Left ventricle myocardium superior (tissue), 1 donor: ENCODE data around the gene USP24. TPM values are rescaled to one million over a fixed set of nuclear protein-coding genes. Genes with fewer than 3 reads are reported as not detected.

Source experiments
- ATAC-seq: fragments of 200-7000 bp; cut with Tn5 transposase; one replicate; pipeline ENCODE4 v1.9.1; 2020; ENCODE audit warnings: mild to moderate bottlenecking, moderate library complexity
- DNase-seq: peaks from one replicate; pipeline ENCODE4 v3.0.0-alpha.2; 2020
- intact Hi-C: fragments of 100-400 bp; cut with micrococcal nuclease; formaldehyde crosslinking; loops from one replicate; pipeline ENCODE4 v1.11.0; 2022
- total RNA-seq: library from RNA; stranded (reverse); fragmentation: NEBNext Ultra II Directional; extraction: Animal tissue kit (Norgen Biotek cat#: 25700); gene quantifications from one replicate; pipeline ENCODE4 v1.2.1, GENCODE V29; 2021
- donor health status: DM: no; HTN: yes; CAD: no; lungs with severe emphysema.

USP24 gene
- total RNA-seq, 1 donor from 2014 or later, result 33.1 TPM

DNA sequence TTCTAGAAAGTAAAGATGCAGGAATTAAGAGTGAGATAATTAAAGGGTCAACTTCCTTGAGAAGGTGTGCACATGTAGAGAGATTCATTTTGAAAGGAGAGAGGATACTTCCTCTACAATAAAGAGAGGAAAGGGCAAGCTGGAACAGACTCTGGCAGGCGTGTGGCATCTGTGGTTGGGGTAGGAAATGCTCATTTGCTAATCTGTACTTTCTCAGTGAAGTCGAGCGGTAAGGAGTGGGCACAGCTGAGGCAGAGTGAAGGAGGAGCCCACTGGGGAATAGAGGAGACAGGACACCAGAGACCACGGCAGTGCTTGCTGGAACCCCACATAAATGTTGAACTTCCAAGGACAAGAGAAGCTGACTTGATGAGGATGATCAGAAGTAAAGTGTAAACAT lies 126.8 kb downstream of the USP24 start:
- DNase-seq, result no peak
- no peak for ATAC-seq
- intact Hi-C loops, result no loop called here

DNA sequence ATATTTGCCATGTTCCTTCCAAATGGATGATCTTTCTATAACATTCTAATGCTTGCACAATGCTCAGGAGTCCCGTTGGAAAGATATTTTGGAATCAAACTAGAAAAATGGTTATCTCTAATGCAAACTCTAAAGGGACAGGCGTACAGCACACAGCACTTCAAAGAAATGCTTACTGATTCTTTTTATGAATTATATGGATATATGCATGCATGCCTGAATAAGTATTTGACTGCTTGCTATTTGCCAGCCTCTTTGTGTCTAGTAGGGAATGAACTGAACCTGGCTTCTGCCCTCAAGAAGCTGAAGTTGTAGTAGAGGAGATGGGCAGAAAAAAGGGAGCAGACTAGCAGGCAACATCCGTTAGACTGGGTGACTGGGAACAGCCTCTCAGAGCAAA lies 127.7 kb downstream of the USP24 start:
- DNase-seq, result no peak
- no peak for ATAC-seq
- intact Hi-C loops, result no loop called here

DNA sequence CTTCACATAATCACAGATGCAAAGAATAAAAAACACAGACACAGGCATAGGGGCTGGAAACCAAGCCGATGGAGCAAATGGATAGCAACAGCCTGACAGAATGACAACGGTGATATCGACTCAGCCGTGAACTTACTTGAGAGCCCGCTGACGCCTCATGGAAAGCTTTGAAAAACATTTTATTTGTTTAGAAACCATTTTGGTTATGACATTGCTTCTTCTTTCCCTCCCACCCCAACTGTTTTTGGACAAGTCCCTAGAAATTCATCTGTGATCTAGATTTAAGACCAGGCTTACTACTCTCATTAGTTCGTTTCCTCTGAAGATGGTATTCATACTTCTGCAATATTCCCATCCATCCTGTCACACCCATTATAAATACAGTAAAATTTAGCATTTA lies 130.9 kb downstream of the USP24 start:
- intact Hi-C loops, result no loop called here
- ATAC-seq (no peak), DNase-seq (no peak)

DNA sequence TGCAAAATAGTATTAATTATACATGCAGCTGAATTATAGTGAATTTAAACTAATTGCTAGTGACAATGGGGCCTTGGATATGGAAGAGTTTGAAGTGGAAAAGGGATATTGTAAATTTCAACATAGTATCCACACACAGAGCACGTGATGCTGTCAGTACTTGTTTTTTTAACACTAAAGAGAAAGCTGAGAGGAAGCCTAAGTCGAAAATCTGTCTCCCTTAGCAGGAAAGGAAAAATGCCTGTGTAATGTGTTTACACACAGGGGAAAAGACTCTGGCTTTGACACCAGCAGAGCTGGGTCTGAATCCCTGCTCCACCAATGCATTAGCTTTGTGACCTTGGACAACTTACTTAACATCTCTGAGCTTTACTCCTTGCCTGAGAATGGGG lies 133.3 kb downstream of the USP24 start:
- intact Hi-C loops, result no loop called here
- no peak for DNase-seq
- peak; percentile 12 for ATAC-seq

DNA sequence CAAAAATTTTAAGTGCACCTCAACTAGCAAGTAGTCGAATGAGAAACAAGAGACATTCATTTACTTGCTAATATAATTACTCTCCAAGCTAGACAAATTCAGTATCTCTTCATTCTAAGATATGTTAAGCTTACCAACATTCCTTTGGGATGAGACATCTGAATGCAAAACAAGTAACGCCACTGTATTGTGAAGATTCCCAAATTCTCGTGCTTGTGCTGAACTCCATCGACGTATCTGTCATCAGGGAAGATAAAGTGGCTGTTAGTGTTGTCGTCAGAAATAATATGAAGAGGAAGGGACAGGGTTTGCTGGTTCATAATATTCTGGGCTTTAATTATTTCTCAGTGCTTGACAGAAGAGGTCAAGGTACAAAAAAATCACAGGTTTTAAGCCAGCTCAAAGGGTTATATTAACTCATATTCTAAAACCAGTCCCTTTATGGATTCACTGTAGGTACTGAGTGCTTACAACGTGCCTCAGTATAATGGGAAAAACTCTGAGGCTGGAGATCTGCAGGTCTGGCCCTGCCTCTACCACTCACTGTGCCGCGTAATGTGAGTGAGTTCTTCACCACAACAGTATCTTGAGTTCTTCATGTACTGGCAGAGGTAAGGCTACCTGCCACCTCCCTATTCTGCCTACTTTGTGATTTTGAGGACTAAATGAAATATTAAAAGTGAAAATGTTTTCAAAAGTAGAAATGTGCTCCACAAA lies 133.8 kb downstream of the USP24 start:
- ATAC-seq (peak; percentile 43), DNase-seq (no peak)
- intact Hi-C loops, result no loop called here

DNA sequence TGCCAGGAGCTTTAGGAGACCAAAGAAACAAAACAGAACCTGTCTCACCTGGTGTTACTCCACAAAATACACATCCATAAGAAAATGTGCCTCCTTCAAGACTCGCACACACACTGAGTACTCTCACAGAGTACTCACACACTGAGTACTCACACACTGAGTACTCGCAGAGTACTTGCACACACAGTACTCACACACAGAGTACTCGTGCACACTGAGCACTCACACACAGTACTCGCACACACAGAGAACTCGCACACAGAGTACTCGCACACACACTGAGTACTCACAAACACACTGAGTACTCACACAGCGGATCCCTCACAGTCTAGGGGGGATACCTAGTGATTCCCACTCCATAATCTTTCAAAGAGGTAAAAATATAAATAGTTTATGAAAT lies 135.5 kb downstream of the USP24 start:
- DNase-seq (no peak), ATAC-seq (no peak)
- intact Hi-C loops, result loop anchor here (5.0 kb wide), 1 partner anchor 33 kb away; no protein-coding TSS in a partner anchor

DNA sequence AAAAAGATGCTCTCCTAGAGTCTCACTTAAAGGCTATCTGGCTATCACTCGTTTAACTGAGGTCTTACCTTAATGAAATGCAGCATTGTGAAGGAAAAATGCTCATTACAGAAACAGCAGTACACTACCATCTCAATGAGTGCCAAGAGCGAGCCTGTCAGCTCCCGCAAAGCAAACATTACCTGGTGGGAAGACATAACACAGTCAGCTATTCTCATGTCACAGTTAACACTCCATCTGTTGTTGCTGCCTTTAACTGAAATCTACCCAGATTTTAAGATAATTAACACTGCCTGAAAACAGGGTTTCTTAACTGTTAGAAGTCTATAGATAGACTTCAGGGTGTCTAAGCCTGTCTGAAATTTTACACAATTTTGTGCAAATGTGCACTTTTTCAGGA lies 136.7 kb downstream of the USP24 start:
- DNase-seq, result no peak
- no peak for ATAC-seq
- intact Hi-C loops, result loop anchor here (5.0 kb wide), 1 partner anchor 34 kb away; no protein-coding TSS in a partner anchor

DNA sequence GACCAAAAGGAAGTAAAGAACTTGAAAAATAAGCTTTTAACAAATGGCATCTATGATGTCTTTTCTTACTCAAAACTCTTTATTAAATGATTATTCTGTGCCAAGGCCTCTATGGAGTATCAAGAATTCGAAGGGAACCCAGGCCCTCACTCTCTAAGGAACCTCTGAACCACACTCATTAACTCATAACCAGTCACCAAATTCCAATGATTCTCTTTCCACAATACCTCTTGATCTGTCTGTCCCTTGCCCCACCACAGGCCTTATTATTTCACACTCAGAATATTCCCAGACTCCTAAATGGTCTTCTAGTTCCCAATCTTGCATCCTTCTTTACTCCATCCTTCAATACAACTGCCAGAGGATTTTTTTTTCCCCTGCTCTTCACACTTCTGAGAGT lies 138.8 kb downstream of the USP24 start:
- intact Hi-C loops, result loop anchor here (5.0 kb wide), 1 partner anchor 36 kb away; no protein-coding TSS in a partner anchor
- no peak for ATAC-seq
- no peak for DNase-seq

DNA sequence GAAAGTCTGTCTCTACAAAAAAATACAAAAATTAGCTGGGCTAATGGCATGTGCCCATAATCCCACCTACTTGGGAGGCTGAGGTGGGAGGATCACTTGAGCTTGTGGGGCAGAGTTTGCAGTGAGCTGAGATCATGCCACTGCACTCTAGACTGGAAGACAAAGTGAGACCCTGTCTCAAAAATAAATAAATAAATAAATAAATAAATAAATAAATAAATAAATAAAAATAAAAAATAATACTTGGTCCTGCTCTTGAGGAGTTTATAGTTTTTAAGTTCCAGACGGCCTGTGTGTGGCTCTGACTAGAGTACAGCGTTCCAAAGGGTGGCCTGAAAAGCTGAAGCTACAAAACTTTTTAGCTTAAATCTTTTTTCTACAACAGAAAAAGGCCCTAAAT lies 140.7 kb downstream of the USP24 start:
- DNase-seq (no peak), ATAC-seq (no peak)
- intact Hi-C loops, result no loop called here

DNA sequence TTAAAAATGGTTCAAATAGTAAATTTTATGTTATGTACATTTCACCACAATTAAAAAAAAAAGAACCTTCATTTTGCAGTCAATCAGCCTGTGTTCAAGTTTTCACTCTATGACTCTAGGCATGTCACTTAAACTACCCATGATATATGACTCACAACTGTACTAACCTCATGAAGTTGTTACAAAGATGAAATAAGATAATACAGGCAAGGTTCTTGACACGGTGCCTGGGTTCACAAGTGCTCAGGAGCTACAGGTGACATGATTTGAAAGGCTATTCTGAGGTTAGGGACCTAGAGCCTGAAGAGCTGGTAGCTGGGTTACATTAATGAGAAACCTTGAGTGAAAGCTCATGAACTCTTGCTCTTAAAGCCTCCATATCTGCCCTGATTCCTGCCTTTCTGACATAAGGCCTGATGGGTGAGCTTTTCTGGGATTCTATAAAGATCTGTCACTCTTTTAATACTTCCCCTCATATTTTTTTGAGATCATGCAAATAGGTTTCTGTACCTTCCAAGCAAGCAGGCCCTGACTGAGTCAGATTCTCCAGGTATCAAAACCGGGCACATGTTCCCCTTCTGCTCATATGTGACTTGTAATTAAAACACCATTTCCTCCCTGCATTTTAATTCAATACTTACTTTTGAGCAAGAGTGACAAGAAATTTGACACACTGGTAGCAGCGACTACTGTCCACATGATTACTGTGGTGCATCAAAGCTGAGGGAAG lies 141.8 kb downstream of the USP24 start:
- no peak for ATAC-seq
- DNase-seq, result no peak
- intact Hi-C loops, result no loop called here

DNA sequence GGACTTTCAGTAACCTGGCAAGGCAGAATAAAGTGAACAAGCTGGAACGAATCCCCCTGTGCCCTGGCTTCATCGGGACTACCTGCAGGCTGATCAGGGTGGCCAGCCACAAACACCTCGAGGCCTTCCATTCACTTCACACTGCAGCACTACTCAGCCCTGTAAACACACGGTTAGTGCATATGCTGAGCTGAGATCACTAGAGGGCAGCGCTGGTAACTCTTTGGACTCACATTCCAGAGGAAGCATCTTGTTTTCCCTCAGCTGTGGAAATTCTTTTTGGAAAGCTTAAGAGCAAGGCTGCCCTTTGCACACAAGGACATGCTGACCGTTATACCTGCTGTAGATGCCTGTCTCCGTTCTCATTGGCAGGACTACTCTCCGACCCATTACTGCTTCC lies 143.7 kb downstream of the USP24 start:
- no peak for DNase-seq
- ATAC-seq, result peak; percentile 51
- intact Hi-C loops, result no loop called here

DNA sequence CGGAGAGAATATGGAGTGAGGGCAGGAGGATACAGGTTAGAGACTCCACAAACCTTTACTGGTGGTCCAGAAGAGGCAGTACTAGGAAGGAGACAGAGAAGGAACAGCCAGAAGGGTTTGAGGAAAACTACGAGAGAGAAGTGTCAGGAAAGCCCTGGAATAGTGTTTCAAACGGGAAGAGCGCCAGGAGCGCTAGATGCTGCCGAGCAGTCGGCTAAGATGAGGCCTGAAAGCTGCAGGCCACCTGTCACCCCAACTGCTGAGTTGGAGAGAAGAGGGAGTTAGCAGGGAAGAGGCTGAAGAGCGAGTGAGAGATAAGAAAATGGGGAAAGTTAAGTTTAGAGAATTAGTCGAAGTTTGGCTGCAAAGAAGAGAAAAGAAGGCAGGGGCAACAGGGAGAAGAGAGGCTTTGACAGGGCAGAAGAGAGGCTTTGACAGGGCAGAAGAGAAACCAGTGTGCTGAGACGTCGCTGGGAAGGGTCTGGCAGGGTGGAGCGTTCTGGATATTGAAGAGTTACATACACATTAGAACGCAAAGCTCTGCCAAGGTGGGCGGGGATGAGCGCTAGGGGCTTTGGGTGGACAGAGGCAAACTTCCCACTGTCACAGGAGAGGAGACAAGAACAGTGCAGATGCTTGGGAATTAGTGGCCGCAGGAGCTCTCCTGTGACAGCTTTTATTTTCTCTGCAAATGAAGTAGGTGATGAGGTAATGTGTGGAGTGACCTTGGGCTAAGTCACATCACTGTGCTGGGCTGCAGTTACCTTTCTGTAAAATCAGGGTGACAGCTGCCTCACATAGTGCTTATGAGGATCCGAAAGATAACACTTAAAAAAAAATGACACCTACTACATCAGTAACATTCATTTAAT lies 144.6 kb downstream of the USP24 start:
- intact Hi-C loops, result no loop called here
- ATAC-seq (peak; percentile 20), DNase-seq (no peak)

DNA sequence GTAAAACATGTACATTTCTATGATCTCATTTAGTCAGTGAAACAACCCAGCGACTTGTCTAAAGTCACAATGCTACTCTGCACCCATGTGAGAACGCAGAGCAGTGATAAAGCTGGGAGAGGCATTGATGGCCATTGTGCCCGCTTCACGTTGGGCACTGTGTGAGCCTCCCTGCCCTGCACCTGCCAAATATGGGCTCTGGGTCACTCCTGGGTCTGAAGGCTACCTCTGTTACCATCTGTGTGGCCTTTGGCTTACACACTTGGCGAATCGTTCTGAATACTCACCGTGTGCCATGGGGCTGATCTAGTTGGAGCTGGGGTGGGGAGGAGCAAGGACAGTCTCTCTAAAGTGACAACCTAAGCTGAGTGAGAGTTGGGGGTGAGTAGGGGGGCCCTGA lies 145.9 kb downstream of the USP24 start:
- intact Hi-C loops, result no loop called here
- DNase-seq, result no peak
- ATAC-seq, result no peak

DNA sequence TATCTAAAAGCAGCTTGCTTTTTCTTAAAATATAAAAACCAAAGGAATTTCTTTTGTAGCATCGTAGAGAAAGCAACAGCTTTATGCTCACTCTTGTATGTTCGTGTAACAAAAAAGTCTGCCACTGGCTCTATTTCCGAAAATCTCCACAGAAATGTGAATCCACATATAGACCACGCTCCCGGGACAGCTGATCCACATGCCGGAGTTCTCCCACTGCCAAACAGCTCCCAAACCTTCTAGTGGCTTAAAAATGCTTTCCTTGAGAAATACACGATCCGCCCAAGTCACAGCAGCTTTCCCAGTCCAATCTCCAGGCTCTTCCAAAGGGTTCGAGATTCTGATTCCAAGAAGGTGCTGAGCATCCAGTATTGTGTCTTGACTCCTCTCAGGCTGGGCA lies 146.5 kb downstream of the USP24 start:
- intact Hi-C loops, result no loop called here
- DNase-seq (no peak), ATAC-seq (no peak)

DNA sequence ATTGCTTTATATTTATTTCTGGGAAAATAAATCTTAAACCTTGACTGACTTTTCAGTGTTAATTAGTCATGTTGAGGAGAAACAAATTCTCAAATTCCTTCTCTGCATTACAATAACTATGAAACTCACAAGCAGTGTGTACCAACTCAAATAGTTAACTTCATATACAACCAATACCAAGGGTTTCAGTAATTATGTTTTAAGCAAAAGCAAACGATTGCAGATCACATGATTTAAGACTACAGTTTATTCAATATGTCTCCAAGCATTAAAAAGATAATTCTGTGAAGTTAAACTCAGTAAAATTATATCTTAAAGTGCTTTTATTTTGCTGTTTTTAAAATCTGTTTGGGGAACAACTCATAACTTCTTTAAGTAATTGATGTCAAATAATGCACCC lies 147.2 kb downstream of the USP24 start:
- DNase-seq, result no peak
- ATAC-seq, result no peak
- intact Hi-C loops, result no loop called here

DNA sequence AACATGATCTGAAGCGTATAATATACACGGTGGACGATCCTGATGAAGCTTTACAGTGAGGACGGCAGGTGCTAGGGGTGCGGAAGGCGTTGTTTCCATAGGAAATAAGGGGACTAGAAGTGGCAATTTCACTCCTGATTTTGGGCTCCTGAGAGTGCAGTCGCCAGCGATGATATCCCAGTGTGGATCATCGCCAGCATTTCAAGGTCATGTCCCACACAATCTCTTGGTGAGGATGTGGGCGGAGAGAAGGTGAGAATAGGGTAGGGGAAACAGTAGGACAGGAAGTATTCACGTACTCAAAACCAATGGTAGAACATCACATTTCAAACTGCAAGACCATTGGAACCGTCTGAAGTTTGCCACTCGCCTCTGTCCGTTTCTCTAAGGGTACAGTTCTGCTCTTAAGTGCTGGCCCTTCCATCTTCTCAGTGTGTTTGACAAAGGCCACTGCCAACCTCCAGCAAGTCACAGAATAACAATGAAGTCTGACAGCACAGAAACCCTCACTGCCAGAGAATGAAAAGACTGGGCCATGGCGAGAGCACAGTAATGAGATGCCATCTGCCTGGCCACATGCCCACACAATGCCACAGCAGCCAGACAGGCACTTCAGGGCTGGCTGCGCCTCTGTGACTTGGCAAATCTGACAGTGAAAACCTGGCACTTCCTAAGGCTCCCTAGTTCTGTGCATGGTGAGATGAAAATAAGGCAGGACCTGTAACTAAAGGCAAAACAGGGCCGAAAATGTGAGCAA lies 148.0 kb downstream of the USP24 start:
- ATAC-seq, result peak; percentile 73
- peak; percentile 90 for DNase-seq

DNA sequence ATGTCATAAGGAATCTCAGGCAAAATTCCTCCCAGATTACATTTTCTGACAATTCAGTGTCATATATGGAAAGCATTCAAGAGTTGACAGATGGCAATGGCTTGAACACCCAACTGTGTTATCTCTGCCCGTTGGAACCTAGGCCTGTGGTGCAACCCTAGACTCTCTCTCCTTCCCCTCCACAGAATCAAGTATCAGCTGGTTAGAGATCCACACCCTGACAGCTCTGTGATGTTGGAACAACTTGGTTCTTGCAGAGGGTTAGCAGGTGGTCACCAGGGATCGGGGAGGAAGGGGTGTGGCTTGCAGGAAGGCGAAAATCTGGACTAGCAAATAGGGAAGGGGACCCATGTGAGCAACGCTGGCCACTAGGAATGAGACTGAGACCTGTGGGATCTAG lies 149.5 kb downstream of the USP24 start:
- DNase-seq (no peak), ATAC-seq (no peak)
- intact Hi-C loops, result no loop called here

More for the DNA sequence above, 148.0 kb downstream of the USP24 start:
- intact Hi-C loops, result no loop called here

DNA sequence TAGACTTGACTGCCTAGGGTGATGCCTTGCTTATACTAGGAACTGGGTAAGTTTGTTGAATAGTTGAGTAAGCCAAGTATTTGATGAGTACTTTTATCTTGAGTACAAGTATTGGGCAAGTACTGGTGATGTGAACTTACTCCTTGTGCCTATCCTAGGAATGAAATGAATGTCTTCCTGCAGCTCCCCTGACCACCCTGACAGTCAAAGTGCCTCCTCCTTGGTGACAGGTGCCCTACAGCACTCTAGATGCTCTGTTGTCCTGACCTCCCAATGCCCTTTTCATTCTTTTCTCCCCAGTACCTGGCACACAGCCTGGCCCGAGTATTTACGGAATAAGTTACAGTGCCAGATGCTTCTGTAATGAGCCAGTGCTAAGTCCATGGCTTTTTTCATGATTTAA lies 150.3 kb downstream of the USP24 start:
- intact Hi-C loops, result no loop called here
- peak; percentile 72 for DNase-seq
- ATAC-seq, result peak; percentile 71

DNA sequence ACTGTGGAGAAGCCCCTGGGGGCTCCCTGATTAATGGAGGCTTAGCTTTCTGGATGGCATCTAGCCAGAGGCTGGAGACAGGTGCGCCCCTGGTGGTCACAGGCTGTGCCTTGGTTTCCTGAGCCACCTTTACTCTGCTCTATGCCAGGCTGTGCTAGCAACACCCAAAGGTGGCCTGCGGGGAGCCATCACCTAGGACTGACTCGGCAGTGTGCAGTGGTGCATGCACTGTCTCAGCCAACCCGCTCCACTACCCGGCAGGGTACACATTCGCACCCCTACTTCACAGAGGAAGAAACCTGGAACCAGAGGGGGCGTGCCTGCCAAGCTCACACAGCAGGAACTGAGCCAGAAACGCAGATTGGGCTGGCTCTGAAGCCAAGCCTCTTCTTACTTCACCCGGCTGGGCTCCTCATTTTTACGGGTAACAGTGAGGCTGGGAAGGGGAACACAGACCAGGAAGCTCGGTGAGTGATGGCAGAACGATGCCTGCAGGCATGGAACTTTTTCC lies 151.0 kb downstream of the USP24 start:
- DNase-seq (no peak), ATAC-seq (peak; percentile 14)
- intact Hi-C loops, result no loop called here
